Lung (tissue), 12 donors: Measurements from ENCODE around the gene KRT20. TPM values are rescaled to one million over a fixed set of nuclear protein-coding genes. Genes with fewer than 3 reads are reported as not detected.
A peak's percentile ranks its signal among the peaks of the same experiment; 100 is the strongest.

Experiments
- ATAC-seq: fragments of 200-7000 bp; cut with Tn5 transposase; one replicate; pipeline ENCODE4 v1.9.1; 2020; ENCODE audit warnings: moderate number of reproducible peaks; ENCODE audit not compliant: insufficient read depth, low FRiP score
- DNase-seq, 3 donors: peaks; one replicate each; pipeline ENCODE4 v3.0.0-alpha.2; 2013 to 2017
- H3K27ac ChIP-seq, 2 donors: one replicate each; pipeline ENCODE4 v1.5.1; 2013; ENCODE audit warnings: mild to moderate bottlenecking in 2 of 2, moderate library complexity in 2 of 2, control low read depth in 1 of 2, inconsistent platforms in 1 of 2, low read depth in 1 of 2, low read length in 1 of 2
- H3K27me3 ChIP-seq, 3 donors: one replicate each; pipeline ENCODE4 v1.5.1; 2013; ENCODE audit warnings: low read length in 2 of 3; ENCODE audit not compliant: control insufficient read depth in 3 of 3, insufficient read depth in 3 of 3
- H3K36me3 ChIP-seq, 4 donors: one replicate each; pipeline ENCODE4 v1.5.1; 2013; ENCODE audit warnings: low read length in 4 of 4, mild to moderate bottlenecking in 1 of 4, moderate library complexity in 1 of 4; ENCODE audit not compliant: control insufficient read depth in 4 of 4, insufficient read depth in 4 of 4
- H3K4me1 ChIP-seq, 5 donors: one replicate each; pipeline ENCODE4 v1.5.1; 2013; ENCODE audit warnings: low read length in 5 of 5, mild to moderate bottlenecking in 2 of 5, moderate library complexity in 1 of 5; ENCODE audit not compliant: control insufficient read depth in 5 of 5, insufficient read depth in 5 of 5
- H3K4me3 ChIP-seq: one replicate; pipeline ENCODE4 v1.5.1; 2013; ENCODE audit warnings: mild to moderate bottlenecking, control low read depth, moderate library complexity
- H3K9ac ChIP-seq, 2 donors: one replicate each; pipeline ENCODE4 v1.5.1; 2013; ENCODE audit warnings: low read length in 2 of 2, control low read depth in 1 of 2; ENCODE audit not compliant: insufficient read depth in 1 of 2
- H3K9me3 ChIP-seq, 4 donors: one replicate each; pipeline ENCODE4 v1.5.1; 2013; ENCODE audit warnings: low read length in 3 of 4, mild to moderate bottlenecking in 1 of 4, moderate library complexity in 1 of 4; ENCODE audit not compliant: control insufficient read depth in 4 of 4, insufficient read depth in 3 of 4
- CTCF ChIP-seq: IDR thresholded peaks from 2 replicates; pipeline ENCODE4 v1.5.1; 2012; ENCODE audit warnings: mild to moderate bottlenecking; ENCODE audit errors: control extremely low read depth, extremely low read depth
- WGBS, 2 donors: extraction: QIAGEN DNeasy Blood & Tissue Kit; methylation state at CpG; one replicate each; pipeline ENCODE4 v1.1.7; 2013; 5-methylcytosine and 5-hydroxymethylcytosine counted together
- polyA plus RNA-seq, 2 donors: library from polyadenylated mRNA; stranded (reverse); fragments of 200-250 nt; gene quantifications; one replicate each; pipeline ENCODE4 v1.2.1, GENCODE V29; 2013
- total RNA-seq, 2 donors: library from RNA; depleted of rRNA in 1 of 2; stranded (reverse); fragments of >200 nt in 1 of 2; gene quantifications; one replicate each; pipeline ENCODE4 v1.2.1, GENCODE V29; 2014 to 2021
- donor health status: control.
- donor health status: control.
- donor health status: Bipolar disorder and iron deficiency.
- donor health status: healthy.
- donor health status: DM: yes; HTN: yes; CAD: no.

Gene KRT20
- total and polyA plus RNA-seq, 4 donors, result 0.24 to 0.31 TPM; not detected in 2

- Histone ChIP-seq H3K4me3 (no peak overlapping the region), H3K27me3 (no peaks in the 10 kb centered on the region), H3K9me3 (no peaks in the 10 kb centered on the region), H3K9ac (no peak overlapping the region), H3K27ac (no peak overlapping the region), H3K36me3 (peaks cover 0 to 5% (median 3%) of the 10 kb centered on the region in 4 donors), H3K4me1 (peaks cover 0 to 2% (median 0%) of the 10 kb centered on the region in 5 donors)
- TF ChIP-seq CTCF, result no peak
- DNase-seq (no peak), ATAC-seq (no peak)
These were observed 51.2 kb downstream of the KRT20 start for GRCh38 chr17:40833882-40834281.

GRCh38 chr17:40832840-40833239 is 52.2 kb downstream of the KRT20 start:
- 91 to 93% methylated on average over 3 of the region's 3 CpGs for WGBS, 2 donors
- no peaks in the 10 kb centered on the region for H3K9me3 ChIP-seq
- peaks cover 0 to 5% (median 3%) of the 10 kb centered on the region in 4 donors for H3K36me3 ChIP-seq
- H3K4me3 ChIP-seq, result no peak overlapping the region
- peaks cover 0 to 2% (median 0%) of the 10 kb centered on the region in 5 donors for H3K4me1 ChIP-seq
- no peak overlapping the region for H3K9ac ChIP-seq
- no peak for DNase-seq
- no peaks in the 10 kb centered on the region for H3K27me3 ChIP-seq
- ATAC-seq, result no peak
- TF ChIP-seq CTCF, result no peak
- H3K27ac ChIP-seq, result peak overlapping the region in 1 of 2 donors; percentile 2

- WGBS, 2 donors, result 91% methylated on average over 2 of the region's 2 CpGs
- peaks cover 0 to 5% (median 2%) of the 10 kb centered on the region in 4 donors for H3K36me3 ChIP-seq
- no peaks in the 10 kb centered on the region for H3K27me3 ChIP-seq
- no peak overlapping the region for H3K27ac ChIP-seq
- no peak overlapping the region for H3K9ac ChIP-seq
- TF ChIP-seq CTCF, result no peak
- no peak for ATAC-seq
- DNase-seq, result no peak
- H3K9me3 ChIP-seq, result no peaks in the 10 kb centered on the region
- peaks cover 0 to 2% (median 0%) of the 10 kb centered on the region in 5 donors for H3K4me1 ChIP-seq
- no peak overlapping the region for H3K4me3 ChIP-seq
These were observed 54.8 kb downstream of the KRT20 start for GRCh38 chr17:40830085-40830776.
